ENCODE data around the gene DEXI.
"Not testable (repeated sequence)": the region's sequence is repeated elsewhere in the genome, so short reads cannot be mapped to it uniquely, and the experiment has no call there.

GRCh38 chr16:10966559-10966958, 24.3 kb upstream of the DEXI start:
- not testable (repeated sequence) for TF ChIP-seq ZFX (IDR thresholded peaks at IDR 0.05; ENCODE audit: borderline replicate concordance); CTCF (IDR thresholded peaks at IDR 0.05)

All from 22Rv1 (cell line).